GM19351 (cell line): ENCODE data around the gene HEG1.

ENCODE experiments used
- ATAC-seq: cut with Tn5 transposase; IDR thresholded peaks from one replicate; pipeline ENCODE4 v1.9.1; 2021; ENCODE audit warnings: mild to moderate bottlenecking, moderate library complexity; ENCODE audit not compliant: unreplicated experiment

Gene HEG1

GRCh38 chr3:124993466-124993865, 62.3 kb downstream of the HEG1 start:
- ATAC-seq: no peak

GRCh38 chr3:124992041-124992440, 63.8 kb downstream of the HEG1 start:
- ATAC-seq: no peak

GRCh38 chr3:124986192-124987143, 69.3 kb downstream of the HEG1 start:
- ATAC-seq: no peak

GRCh38 chr3:124985349-124985748, 70.4 kb downstream of the HEG1 start:
- no peak for ATAC-seq

GRCh38 chr3:124984754-124985153, 71.0 kb downstream of the HEG1 start:
- ATAC-seq: no peak

GRCh38 chr3:124982855-124983254, 72.9 kb downstream of the HEG1 start:
- no peak for ATAC-seq

GRCh38 chr3:124981472-124981871, 74.3 kb downstream of the HEG1 start:
- no peak for ATAC-seq

- ATAC-seq: no peak
These were observed 77.2 kb downstream of the HEG1 start for GRCh38 chr3:124978627-124979026.

GRCh38 chr3:124976383-124976782, 79.4 kb downstream of the HEG1 start:
- ATAC-seq: no peak

- no peak for ATAC-seq
These were observed 81.1 kb downstream of the HEG1 start for GRCh38 chr3:124974691-124975090.

- no peak for ATAC-seq
These were observed 82.5 kb downstream of the HEG1 start for GRCh38 chr3:124973290-124973689.

GRCh38 chr3:124972457-124972856, 83.3 kb downstream of the HEG1 start:
- no peak for ATAC-seq

GRCh38 chr3:124969963-124970722, 85.7 kb downstream of the HEG1 start:
- ATAC-seq: no peak

GRCh38 chr3:124969190-124969589, 86.6 kb downstream of the HEG1 start:
- ATAC-seq: no peak

GRCh38 chr3:124967964-124968363, 87.8 kb downstream of the HEG1 start:
- ATAC-seq: no peak

- ATAC-seq: no peak
These were observed 89.0 kb downstream of the HEG1 start for GRCh38 chr3:124966521-124967445.

- ATAC-seq: no peak
These were observed 90.4 kb downstream of the HEG1 start for GRCh38 chr3:124965413-124965812.

GRCh38 chr3:124964387-124964786, 91.4 kb downstream of the HEG1 start:
- ATAC-seq: no peak

- no peak for ATAC-seq
These were observed 92.0 kb downstream of the HEG1 start for GRCh38 chr3:124963755-124964154.

- no peak for ATAC-seq
These were observed 93.3 kb downstream of the HEG1 start for GRCh38 chr3:124962403-124962940.

- no peak for ATAC-seq
These were observed 95.1 kb downstream of the HEG1 start for GRCh38 chr3:124960698-124961097.
